GM21717 (cell line): ENCODE data around the gene TACR1.
"Not testable (repeated sequence)": the region's sequence is repeated elsewhere in the genome, so short reads cannot be mapped to it uniquely, and the experiment has no call there.

ENCODE experiments used
- ATAC-seq: cut with Tn5 transposase; IDR thresholded peaks from one replicate; pipeline ENCODE4 v1.9.1; 2021; ENCODE audit warnings: mild to moderate bottlenecking, moderate library complexity; ENCODE audit not compliant: unreplicated experiment

The TACR1 gene

DNA sequence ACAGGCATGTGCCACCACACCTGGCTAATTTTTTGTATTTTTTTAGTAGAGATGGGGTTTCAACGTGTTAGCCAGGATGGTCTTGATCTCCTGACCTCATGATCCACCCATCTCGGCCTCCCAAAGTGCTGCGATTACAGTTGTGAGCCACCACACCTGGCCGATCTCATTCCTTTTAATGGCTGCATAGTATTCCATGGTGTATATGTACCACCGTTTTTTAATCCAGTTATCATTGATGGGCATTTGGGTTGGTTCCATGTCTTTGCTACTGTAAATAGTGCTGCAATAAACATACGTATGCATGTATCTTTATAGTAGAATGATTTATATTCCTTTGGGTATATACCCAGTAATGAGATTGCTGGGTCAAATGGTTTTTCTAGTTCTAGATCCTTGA lies 51.4 kb downstream of the TACR1 start:
- not testable (repeated sequence) for ATAC-seq

DNA sequence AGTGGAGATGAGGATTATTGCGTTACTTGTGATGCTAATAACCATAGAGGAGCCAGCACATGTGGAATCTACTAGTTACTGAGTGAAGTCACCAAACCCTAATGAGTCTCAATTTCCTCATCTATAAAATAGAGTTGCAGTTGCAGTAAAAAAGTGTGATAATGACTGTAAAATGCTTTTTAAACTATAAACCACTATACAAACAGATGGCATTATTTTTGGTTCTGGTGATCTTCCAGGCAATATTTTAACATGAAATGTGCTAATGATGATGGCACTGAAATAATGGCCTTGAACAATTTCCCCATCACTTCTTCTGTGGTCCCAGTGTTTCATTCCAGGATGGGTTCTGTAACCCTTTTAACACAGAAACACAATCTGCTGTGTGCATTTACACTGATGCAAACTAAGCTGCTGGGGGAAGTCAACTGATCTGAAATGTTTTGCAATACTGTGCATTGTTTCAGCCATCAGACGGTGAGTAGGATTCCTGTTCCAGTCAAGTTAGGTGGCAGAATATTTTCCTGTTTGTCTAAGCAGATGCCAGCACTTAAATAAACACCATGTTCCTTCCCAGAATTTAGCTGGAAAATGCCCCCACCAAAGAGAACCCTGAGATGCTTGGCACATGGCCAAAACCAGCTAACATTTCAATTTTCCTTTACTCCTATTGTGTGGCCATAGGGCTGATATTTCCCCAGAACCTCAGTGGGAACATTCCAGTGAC lies 52.6 kb downstream of the TACR1 start:
- ATAC-seq = no peak

DNA sequence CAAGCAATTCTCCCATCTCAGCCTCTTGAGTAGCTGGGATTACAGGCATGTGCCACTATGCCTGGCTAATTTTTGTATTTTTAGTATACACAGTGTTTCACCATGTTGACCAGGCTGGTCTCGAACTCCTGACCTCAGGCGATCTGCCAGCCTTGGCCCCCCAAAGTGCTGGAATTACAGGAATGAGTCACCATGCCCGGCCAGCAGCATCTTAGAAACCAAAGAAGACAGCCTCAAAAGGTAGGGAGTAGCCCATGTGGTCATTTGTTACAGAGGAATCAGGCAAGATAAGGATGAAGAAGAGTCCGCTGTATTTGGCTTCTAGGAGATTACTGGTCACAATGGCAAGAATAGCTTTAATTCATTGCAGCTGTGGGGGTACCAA lies 53.1 kb downstream of the TACR1 start:
- not testable (repeated sequence) for ATAC-seq

DNA sequence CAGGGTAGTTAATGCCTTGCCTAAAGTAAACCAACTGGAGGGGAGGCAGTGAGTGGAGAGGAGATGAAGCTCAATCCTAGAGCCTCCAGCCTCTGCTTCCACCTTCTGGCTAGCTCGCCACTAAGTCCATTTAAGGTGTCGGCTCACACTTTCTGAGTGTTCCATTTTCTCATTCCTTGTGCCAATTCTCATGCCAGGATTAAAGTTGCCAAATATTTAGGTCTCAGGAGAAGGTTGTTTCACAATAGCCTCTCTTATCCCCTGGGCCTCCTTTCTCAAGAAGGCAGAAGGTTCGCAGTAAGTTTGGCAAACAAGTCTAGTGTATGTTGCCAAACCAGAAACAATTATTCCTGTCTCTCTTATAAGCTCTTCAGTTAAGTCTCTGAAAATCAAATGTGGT lies 57.2 kb downstream of the TACR1 start:
- ATAC-seq = no peak

DNA sequence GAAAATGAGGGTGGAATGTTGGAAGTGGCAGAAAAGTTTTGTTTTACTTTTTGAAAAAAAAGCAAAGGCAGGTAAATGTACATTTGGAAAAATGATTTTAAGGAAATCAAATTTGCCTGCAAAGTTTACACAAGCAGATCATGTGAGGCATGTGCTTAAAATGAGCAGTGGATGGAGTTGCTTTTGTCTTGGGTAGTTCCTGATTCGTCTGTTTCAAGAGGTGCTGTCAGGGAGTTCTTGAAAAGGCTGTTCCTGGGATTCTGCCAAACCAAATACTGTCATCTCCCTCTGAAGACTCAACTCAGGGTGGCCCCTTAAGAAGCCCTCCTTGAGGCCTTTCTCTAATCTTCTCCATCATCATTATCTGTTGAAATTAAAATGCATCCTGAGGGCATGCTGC lies 59.0 kb downstream of the TACR1 start:
- no peak for ATAC-seq

DNA sequence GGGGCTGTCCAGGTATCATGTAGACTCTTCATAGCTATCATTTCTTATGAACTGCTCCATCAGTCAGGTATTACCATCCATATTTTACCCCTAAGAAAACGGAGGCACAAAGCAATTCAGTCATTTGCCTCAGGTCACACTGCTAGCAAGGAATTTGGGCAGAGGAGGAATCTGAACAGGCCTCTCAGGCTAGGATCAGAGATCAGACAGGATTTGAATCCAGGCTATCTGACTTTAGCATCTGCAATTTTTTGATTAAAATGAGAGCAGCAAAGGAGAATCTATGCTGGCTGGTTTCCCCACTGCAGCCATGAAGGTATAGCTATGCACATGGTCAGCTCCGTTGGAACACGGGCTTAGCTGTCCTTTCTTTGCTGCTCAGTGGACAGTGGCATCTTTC lies 60.1 kb downstream of the TACR1 start:
- no peak for ATAC-seq

DNA sequence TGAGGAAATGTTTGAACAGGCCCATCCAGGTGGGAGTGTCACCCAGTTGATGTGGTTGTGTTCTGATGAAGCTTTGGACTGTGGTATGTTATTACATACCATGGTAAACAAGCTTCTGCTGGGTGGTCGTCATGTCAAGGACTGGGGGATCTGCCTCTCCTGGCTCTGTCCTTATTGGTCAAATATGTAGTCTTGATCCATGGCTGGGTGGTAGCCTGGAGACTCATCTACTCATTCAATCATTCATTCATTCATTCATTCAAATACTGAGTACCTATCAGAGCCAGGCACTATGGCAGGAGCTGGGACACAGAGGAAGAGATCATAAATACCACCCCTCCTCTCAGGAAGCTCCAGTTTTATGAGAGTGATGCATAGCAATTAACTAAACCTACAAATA lies 60.8 kb downstream of the TACR1 start:
- ATAC-seq = no peak

DNA sequence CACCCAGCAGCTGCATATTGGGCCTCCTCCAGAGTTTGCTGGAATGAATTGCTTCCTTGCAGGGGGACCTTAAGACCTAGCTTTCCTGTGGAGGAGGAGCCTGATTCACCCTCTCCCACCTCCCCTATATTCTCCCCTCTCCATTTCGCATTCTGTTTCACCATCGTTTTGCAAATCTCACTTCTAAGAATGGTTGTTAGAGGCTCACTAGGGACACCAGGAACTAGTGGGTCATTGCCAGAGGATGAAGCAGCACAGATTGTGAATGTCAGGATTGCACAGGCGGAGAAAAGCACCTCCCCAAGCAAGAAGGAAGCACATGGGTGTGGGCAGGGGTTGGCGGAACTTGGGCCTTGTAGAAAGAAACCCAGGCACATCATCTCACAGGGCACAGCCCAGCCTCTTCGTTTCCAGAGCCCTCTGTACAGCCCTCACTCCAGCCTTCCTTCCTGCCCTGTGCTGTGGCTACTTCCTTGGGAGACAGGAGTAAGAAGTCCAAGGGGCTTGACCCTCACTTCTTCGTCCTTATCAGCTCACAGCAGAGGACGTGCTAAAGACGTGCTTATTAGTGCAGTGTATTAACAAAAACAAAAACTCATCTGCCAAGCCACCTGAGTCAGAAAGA lies 63.4 kb downstream of the TACR1 start:
- no peak for ATAC-seq

DNA sequence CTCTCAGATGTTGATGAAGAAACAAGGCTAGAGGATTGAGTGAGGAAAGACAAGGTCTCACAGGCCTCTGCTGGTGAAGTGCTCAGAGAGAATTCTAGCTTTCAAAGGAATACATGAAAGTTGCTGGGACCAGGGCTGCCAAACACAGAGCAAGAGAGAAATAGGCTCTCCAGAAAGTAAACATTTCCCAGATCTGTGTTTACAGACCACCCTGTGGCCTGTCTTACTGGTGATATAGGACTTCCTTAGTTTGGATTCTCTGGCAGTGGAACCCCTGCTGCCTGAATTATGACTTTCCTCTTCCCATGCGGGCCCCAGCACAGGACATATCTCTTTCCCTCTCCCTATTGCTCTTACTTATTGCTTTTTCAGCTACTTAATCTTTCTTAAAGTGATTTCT lies 64.5 kb downstream of the TACR1 start:
- ATAC-seq = no peak

DNA sequence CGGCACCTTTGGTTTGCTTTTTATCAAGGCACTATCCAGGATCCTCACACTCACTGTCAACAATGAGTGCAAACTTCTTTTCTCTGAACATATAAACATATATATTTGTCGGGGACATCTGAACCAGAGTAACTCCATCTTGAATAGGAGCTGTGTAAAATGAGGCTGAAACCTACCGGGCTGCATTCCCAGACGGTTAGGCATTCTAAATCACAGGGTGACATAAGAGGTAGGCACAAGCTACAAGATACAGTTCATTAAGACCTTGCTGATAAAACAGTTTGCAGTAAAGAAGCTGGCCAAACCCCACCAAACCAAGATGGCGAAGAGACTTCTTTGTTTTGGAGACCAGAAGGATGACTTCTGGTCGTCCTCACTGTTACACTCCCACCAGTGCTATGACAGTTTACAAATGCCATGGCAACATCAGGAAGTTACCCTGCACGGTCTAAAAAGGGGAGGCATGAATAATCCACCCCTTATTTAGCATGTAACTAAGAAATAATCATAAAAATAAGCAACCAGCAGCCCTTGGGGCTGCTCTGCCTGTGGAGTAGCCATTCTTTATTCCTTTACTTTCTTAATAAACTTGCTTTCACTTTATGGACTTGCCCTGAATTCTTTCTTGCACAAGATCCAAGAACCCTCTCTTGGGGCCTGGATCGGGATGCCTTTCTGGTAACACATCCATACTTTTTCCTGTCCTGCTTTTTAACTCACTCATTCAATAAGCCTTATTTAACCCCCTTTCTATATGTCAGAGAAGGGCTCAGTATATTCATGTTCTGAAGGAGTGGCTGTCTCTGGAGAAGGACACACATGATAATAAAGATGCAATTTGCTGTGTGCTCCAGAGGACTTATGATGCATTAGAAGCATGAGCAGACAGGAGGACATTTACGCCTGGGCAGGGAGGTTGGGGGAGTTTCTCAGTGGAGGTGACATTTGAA lies 65.4 kb downstream of the TACR1 start:
- ATAC-seq = no peak

DNA sequence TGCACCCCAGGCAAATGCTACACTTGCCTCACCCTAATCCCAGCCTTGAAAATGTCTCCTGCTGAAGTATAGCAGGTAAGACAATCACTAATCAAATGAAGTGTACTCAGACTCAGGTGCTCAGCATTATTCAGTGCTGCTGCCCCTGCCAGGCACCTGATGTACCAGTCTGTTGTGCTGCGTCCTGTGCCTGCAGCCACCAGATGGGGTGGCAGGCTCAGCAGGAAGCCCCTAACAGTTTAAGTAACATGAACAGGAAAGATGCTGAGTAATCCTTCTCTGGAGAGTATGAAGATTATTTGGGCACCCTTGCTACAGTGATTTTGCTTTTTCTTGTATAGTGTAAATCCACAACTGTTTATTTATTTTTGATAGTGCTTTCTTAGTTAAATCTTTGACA lies 69.1 kb downstream of the TACR1 start:
- ATAC-seq = no peak

DNA sequence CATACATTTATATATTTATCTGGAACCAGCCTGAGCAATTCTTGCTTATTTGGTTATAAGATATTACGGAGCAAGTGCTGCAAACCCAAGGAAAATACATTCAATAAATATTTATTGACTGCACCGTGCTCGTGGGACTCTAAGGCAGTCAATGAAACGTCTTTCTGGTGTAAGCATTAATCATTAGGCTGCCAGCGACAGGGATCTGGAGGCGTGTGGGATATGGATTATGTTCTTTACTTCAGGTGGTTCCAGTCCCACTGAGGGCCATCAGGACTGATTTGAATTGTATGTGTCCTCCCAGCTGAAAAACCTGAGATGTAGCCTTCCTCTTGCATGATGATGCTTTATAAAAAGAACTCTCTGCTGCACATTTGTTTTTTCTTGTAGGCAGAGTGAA lies 75.4 kb downstream of the TACR1 start:
- no peak for ATAC-seq

DNA sequence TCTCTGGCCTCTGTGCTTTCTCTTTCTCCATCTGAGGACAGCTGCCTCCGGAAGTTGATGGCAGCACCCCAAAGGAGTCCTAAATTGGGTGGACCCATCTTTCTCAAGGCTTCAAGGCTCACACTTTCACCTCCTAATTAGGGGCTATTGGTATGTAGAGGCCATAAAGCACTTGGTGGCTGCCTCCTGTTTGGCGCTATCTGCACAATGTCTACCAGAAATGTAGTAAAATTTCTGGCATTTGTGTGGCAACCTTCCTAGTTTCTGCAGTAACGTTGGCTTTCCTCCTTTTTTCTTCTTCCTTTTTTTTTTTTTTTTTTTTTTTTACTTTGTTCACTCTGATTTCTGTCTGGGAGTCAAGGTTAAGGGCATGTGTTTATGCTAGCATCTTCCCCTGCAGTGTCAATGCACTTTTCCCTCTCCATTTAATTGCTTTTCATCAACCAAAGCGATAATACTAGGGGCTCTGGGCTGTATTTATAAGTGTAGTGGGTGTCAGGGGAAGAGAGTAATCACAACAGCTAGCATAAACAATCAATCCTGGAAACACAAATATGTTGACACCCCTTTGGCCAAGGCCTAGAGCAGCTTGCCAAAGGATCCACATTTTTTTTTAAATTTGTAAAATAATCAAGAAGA lies 86.0 kb downstream of the TACR1 start:
- no peak for ATAC-seq

DNA sequence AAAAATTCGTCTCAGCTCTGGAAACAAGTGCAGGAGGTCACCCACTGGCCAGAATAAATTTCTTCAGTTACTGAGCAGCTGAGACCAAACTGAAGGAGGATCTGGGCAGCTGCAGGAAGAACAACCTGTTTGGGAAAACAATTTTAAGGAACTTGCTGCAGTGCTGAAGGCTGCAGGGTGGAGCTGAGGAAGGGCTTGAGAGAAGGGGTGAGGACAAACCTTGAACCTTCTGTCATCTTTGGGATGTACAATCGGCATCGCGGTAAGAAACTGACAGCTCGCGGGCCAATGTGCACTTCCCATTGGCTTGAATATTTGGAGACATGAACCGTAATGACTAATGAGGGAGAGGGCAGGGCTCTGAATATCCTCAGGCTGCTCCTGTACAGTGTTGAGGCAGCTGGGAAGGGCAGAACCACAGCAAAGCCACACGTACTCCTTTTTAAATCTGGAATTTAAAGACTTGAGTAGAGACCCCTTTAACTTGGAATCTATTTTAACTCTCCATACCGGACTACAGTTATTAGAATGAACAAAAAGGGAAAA lies 90.3 kb downstream of the TACR1 start:
- no peak for ATAC-seq

DNA sequence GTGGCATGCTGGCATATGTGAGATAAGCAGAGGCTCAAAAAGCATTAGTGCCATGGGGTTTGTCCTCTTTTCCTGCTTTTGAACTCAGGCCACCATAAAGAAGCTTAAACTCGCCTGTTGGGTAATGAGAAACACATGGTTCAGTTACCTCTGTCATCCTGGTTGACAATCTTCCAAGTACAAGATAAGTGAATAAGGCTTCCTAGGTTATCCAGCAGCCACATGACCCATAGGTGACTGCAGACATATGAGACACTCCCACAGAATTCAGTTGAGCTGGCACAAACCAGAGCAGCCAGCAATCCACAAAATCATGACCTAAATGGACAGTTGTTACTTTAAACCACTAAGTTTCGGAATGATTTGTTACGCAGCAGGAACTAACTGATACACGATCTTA lies 97.3 kb downstream of the TACR1 start:
- no peak for ATAC-seq

DNA sequence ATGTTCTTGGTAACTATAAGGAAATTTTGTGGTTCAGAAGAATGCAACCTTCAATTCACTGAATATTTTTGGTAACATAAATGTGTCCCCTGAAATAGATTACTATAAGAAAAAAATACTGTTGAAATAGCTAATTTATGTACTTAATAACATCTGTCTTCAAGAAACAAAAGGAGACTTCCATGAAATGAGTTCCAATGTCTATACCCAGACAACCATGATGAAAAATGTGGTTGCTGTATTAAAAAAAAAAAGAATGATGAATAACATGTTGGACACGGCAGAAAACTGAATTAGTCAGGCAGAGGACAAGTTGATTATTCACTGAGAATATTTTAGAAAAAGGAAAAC lies 98.5 kb downstream of the TACR1 start:
- ATAC-seq = no peak

DNA sequence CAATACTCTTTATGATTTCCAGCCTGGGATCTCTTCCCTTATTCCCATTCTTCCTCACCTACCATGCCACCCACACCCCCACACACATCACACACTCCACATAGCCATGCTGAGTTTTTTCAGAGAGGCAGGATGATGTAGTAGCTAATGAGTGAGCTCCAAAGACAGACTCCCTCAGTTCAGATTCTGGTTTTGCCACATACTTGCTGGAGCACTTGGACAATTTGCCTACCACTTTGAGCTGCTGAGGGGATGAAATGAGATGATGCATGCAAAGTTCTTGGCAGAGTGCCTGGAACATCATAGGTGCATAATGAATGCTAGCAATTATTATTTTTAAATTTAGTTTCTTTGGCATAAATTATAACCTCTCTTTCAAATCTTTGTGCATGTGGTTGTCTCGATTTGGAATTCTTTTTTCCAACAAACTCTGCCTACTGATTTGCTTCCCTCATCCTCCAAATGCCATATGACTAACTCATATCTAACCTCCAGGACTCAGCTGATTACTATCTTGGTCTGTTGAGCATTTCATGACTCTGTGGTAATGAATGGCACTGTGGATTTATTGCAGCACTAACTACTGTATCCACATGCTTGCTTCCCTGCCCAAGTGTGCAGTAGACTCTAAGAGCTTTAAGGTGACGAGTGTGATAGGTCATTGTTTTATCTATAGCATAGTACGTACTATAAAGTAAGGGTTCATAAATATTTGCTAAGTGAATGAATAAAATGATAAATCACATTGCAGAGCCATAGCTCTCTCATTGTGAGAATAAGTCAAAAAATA lies 99.1 kb downstream of the TACR1 start:
- ATAC-seq = no peak

DNA sequence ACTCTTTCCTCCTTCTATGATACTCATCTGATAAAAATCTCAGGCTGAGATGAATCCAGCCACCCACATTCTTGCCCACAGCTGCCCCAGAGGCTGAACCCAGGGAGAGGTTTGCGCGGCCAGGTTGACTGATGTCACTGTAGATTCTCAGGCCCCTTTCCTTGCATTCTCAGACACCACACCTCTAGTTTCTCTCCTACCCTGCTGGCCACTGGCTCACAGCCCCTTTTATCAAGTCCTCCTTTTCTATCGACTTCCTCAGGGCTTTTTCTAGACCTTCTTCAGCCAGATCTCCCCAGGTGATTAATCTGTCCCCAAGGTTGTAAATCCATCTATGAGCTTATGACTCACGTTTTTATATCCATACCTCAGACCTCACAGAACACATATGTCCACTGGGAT lies 99.8 kb downstream of the TACR1 start:
- no peak for ATAC-seq

DNA sequence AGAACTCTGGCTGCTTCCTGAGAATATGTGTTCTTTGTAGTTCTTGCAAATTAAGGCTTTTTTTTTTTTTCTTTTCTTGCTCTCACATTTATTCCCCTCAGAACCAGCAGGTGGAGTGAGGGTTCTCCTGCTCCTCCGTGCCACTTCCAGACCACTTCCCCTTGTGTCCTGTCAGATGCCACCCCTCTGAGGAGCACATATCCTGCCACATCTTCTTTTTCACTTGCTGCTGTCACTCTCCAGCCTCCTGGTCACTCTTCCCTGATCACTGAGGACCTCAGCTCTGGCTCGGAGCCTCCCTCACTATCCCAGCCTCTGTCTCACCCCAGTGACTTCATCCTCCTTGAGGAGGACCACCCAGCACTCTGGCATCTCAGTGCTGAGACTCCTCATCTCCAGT lies 100.5 kb downstream of the TACR1 start:
- ATAC-seq = no peak

DNA sequence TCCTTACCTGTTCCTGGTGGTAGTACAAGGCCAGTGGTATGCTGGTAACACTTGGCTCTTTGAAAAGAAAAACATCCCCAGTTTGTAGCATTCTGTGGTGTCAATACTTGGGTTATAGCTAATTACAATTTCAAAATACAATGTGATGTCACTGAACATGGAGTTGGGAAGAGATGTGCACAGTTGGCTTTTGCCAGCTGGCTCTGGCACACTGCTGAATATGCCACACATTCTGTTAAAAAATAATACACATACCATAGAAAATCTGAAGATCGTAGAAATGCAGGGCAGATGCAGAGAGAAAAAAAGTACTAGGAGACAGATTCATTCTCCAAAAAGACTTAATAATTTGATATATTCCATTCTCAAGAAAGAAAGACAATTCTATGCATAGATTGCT lies 101.5 kb downstream of the TACR1 start:
- no peak for ATAC-seq
